SK-N-MC (cell line): Measurements from ENCODE around the gene TCF12.

Experiments
- EZH2 ChIP-seq: fragments of 200-600 bp; sonication (generic); IDR thresholded peaks from one replicate; pipeline ENCODE4 v1.6.1; 2017; ENCODE audit warnings: antibody characterized with exemption
- FOXP2 ChIP-seq: optimal IDR thresholded peaks from 2 replicates; pipeline ENCODE3; 2011; ENCODE audit warnings: mild to moderate bottlenecking, moderate library complexity; ENCODE audit not compliant: insufficient read depth; ENCODE audit errors: extremely low read length, control extremely low read depth

- no peak for TF ChIP-seq FOXP2
- TF ChIP-seq EZH2, result no peak
Measured at GRCh38 chr15:57082054-57082728, 163.7 kb downstream of the TCF12 start.
